ENCODE data around the gene TOP3B. TPM values are rescaled to one million over a fixed set of nuclear protein-coding genes. Genes with fewer than 3 reads are reported as not detected.

The TOP3B gene
- total RNA-seq, 1 experiment from 2014 or later, result 42.4 TPM

DNA sequence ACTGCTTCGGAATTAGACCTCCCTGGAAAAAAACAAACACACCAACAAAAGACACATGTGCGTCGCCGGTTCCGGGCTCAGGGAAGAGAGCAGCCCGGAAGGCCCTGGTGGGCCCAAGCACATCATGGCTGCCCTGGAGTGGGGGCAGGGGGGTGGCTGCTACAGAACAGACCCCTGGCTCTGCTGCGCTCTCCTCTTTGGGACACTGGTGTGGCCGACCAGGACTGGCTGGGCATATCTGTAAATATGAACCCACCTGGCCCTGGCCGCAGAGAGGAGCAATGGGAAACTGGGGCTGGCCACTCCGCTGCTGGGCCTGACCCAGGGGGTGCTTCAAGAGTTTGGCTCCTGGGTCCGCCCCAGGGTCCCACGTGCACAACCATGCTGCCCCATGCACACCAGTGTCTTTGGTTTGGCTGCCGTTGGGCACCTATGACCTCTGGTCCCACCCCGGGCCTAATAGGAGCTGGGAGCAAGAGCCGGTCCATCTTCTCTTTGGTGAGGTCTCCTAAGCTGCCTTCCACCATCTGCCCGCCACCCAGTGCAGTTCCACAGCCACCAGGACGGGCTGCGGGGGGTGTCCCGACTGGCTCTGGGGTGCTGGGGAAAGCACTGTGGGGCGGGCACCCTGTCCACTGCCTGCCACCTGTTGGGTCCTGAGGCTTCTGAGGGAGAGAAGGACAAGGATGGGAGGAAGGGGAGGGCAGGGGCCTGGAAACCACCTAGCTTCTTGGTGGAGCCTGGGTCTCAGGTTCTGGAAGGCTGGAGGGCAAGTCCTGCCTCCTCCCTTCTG lies 60.0 kb downstream of the TOP3B start:
- Histone ChIP-seq H3K4me2 (ENCODE audit: low read length) (no peak overlapping the region), H3K4me1 (ENCODE audit: insufficient read depth, low read length) (no peaks in the 10 kb centered on the region), H3K36me3 (ENCODE audit: low read depth, low read length) (no peaks in the 10 kb centered on the region), H3K27ac (ENCODE audit: low read length) (no peak overlapping the region), H3F3A (ENCODE audit: low read length, unreplicated experiment) (no peaks in the 10 kb centered on the region), H3K9ac (ENCODE audit: low read length) (no peak overlapping the region), H3K27me3 (ENCODE audit: low read length) (no peaks in the 10 kb centered on the region), H4K20me1 (ENCODE audit: low read length) (no peaks in the 10 kb centered on the region), H3K4me3 (ENCODE audit: low read length) (no peak overlapping the region), H3K9me2 (replicated peaks; ENCODE audit: low read length) (no peaks in the 10 kb centered on the region), H3K79me2 (ENCODE audit: low read length) (no peaks in the 10 kb centered on the region), H3K9me3 (ENCODE audit: low read length) (no peaks in the 10 kb centered on the region), H2AFZ (ENCODE audit: low read length) (no peak overlapping the region)
- intact Hi-C loops (cut with micrococcal nuclease), result no loop called here
- BruUV-seq (replicated peaks), result no TSS peak
- TF ChIP-seq EZH2 (IDR thresholded peaks at IDR 0.05; ENCODE audit: low read length, unreplicated experiment) (no peak), EZH2phosphoT487 (IDR thresholded peaks at IDR 0.05; ENCODE audit: borderline replicate concordance, low read length) (no peak)
- TF ChIP-seq, protein P1, sequence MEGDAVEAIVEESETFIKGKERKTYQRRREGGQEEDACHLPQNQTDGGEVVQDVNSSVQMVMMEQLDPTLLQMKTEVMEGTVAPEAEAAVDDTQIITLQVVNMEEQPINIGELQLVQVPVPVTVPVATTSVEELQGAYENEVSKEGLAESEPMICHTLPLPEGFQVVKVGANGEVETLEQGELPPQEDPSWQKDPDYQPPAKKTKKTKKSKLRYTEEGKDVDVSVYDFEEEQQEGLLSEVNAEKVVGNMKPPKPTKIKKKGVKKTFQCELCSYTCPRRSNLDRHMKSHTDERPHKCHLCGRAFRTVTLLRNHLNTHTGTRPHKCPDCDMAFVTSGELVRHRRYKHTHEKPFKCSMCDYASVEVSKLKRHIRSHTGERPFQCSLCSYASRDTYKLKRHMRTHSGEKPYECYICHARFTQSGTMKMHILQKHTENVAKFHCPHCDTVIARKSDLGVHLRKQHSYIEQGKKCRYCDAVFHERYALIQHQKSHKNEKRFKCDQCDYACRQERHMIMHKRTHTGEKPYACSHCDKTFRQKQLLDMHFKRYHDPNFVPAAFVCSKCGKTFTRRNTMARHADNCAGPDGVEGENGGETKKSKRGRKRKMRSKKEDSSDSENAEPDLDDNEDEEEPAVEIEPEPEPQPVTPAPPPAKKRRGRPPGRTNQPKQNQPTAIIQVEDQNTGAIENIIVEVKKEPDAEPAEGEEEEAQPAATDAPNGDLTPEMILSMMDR (conservative IDR thresholded peaks at IDR 0.05; ENCODE audit: low read depth, low read length), result no peak
- ChIA-PET CTCF (no interaction called here), POLR2A (ENCODE audit: unreplicated experiment) (no interaction called here)
- ATAC-seq (no peak), DNase-seq (no peak)

DNA sequence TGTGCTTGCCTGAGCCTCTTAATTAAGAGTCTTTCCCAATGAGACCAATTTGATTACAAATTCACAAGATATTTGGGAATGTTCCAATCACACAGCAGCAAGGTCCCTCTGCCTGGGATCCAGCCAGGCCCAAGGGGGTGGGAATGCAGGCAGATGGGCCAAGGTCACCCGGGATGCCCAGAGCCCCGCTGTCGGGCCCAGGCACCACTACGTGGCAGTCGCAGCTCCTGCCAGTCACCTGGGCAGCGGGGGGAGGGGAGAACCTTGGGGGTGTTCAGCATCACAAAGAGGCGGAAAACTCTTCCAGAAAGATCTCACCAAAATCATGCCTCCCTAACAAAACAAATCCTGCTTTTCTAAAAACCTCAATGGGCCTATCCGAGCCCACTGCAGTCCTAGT lies 60.9 kb downstream of the TOP3B start:
- no TSS peak for BruUV-seq (replicated peaks)
- no peaks in the 10 kb centered on the region for H3K36me3 ChIP-seq (ENCODE audit: low read depth, low read length)
- H2AFZ ChIP-seq (ENCODE audit: low read length), result no peak overlapping the region
- no peak overlapping the region for H3K27ac ChIP-seq (ENCODE audit: low read length)
- no peaks in the 10 kb centered on the region for H3F3A ChIP-seq (ENCODE audit: low read length, unreplicated experiment)
- H3K4me1 ChIP-seq (ENCODE audit: insufficient read depth, low read length), result no peaks in the 10 kb centered on the region
- H4K20me1 ChIP-seq (ENCODE audit: low read length), result no peaks in the 10 kb centered on the region
- H3K4me2 ChIP-seq (ENCODE audit: low read length), result no peak overlapping the region
- intact Hi-C loops (cut with micrococcal nuclease), result no loop called here
- no peak overlapping the region for H3K4me3 ChIP-seq (ENCODE audit: low read length)
- H3K9me2 ChIP-seq (replicated peaks; ENCODE audit: low read length), result no peaks in the 10 kb centered on the region
- ChIA-PET POLR2A (ENCODE audit: unreplicated experiment) (no interaction called here), CTCF (no interaction called here)
- H3K27me3 ChIP-seq (ENCODE audit: low read length), result no peaks in the 10 kb centered on the region
- no peak for DNase-seq
- no peak overlapping the region for H3K9ac ChIP-seq (ENCODE audit: low read length)
- H3K79me2 ChIP-seq (ENCODE audit: low read length), result no peaks in the 10 kb centered on the region
- H3K9me3 ChIP-seq (ENCODE audit: low read length), result no peaks in the 10 kb centered on the region
- ATAC-seq, result no peak
- no peak for TF ChIP-seq EZH2phosphoT487 (IDR thresholded peaks at IDR 0.05; ENCODE audit: borderline replicate concordance, low read length)
- TF ChIP-seq, protein P1 (conservative IDR thresholded peaks at IDR 0.05; ENCODE audit: low read depth, low read length), result no peak
- no peak for TF ChIP-seq EZH2 (IDR thresholded peaks at IDR 0.05; ENCODE audit: low read length, unreplicated experiment)

DNA sequence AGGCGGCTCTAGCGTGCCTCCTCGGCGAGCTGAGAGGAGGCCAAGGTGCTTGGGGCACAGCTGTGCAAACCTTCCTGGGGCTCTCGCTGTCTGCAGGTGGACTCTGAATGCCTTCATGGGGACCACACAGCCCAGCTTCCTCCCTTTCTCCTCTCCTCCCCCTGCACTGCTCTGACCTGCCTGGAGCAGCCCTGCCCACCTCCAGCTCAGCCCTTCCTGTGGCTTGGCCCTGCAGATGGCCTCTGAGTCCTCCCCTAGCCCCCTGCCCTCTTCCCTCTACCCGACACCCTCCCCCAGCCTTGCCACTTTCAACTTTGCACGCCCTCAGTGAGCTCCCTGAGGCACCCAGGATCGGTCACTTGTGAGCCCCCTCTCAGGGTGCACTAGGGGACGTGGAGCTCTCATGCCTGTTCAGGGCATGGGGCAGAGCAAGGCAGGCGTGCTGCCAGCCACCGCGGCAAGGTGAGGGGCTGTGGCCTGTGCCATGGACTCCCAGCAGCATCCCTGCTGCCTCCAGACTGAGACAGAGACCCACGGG lies 61.3 kb downstream of the TOP3B start:
- TF ChIP-seq EZH2 (IDR thresholded peaks at IDR 0.05; ENCODE audit: low read length, unreplicated experiment), result no peak
- TF ChIP-seq, protein P1 (conservative IDR thresholded peaks at IDR 0.05; ENCODE audit: low read depth, low read length), result no peak
- no peak for TF ChIP-seq EZH2phosphoT487 (IDR thresholded peaks at IDR 0.05; ENCODE audit: borderline replicate concordance, low read length)
- intact Hi-C loops (cut with micrococcal nuclease), result no loop called here
- Histone ChIP-seq H3K4me3 (ENCODE audit: low read length) (no peak overlapping the region), H2AFZ (ENCODE audit: low read length) (no peak overlapping the region), H3K4me2 (ENCODE audit: low read length) (no peak overlapping the region), H3K4me1 (ENCODE audit: insufficient read depth, low read length) (no peaks in the 10 kb centered on the region), H3K79me2 (ENCODE audit: low read length) (no peaks in the 10 kb centered on the region), H3K9me2 (replicated peaks; ENCODE audit: low read length) (no peaks in the 10 kb centered on the region), H3K27ac (ENCODE audit: low read length) (no peak overlapping the region), H3K27me3 (ENCODE audit: low read length) (no peaks in the 10 kb centered on the region), H3F3A (ENCODE audit: low read length, unreplicated experiment) (no peaks in the 10 kb centered on the region), H3K9me3 (ENCODE audit: low read length) (no peaks in the 10 kb centered on the region), H3K9ac (ENCODE audit: low read length) (no peak overlapping the region), H4K20me1 (ENCODE audit: low read length) (no peaks in the 10 kb centered on the region), H3K36me3 (ENCODE audit: low read depth, low read length) (no peaks in the 10 kb centered on the region)
- BruUV-seq (replicated peaks), result no TSS peak
- POLR2A ChIA-PET (ENCODE audit: unreplicated experiment), result no interaction called here
- DNase-seq (no peak), ATAC-seq (no peak)
- CTCF ChIA-PET, result no interaction called here

All from PC-3 (cell line).